ENCODE measurements around the gene EML4.

GRCh38 chr2:42129947-42130346 lies 39.2 kb upstream of the EML4 start:
- TF ChIP-seq CBX8 (IDR thresholded peaks at IDR 0.05; ENCODE audit: borderline replicate concordance, extremely low read depth, low read depth, low read length, poor library complexity, severe bottlenecking) = no peak
- no peak for TF ChIP-seq FOS (IDR thresholded peaks at IDR 0.05; ENCODE audit: extremely low read depth, insufficient read length)
